T-cell (primary cell): Measurements from ENCODE around the gene TGFBR2. TPM values are rescaled to one million over a fixed set of nuclear protein-coding genes. Genes with fewer than 3 reads are reported as not detected.

Source experiments
- ATAC-seq, 4 experiments: fragments of 200-7000 bp in 3 of 4; fragments of 150-1000 bp in 1 of 4; cut with Tn5 transposase; replicated peaks in 1 of 4; 1 replicate in 3 of 4; 2 replicates in 1 of 4; pipeline ENCODE4 v1.10.0; 2021; ENCODE audit warnings: moderate library complexity in 3 of 4, mild to moderate bottlenecking in 2 of 4, moderate number of reproducible peaks in 1 of 4
- CTCF ChIA-PET, 2 donors: fragments of 300-600 bp; sonication (Branson Sonifier 250); formaldehyde crosslinking; loops; one replicate each; lab custom pipeline; 2022; ENCODE audit warnings: antibody characterized with exemption in 2 of 2; lab: Charles Lee
- POLR2A ChIA-PET, 2 donors: fragments of 300-600 bp; sonication (Branson Sonifier 250); formaldehyde crosslinking; loops; one replicate each; lab custom pipeline; 2022; ENCODE audit warnings: antibody characterized with exemption in 2 of 2; lab: Charles Lee
- DNase-seq, 35 experiments: peaks; one replicate each; pipeline versions ENCODE4 v3.0.0 to v3.0.0-alpha.2; 2013 to 2023
- H3K27ac ChIP-seq: one replicate; pipeline ENCODE4 v1.5.1; 2013; ENCODE audit warnings: low read length
- H3K27me3 ChIP-seq, 2 experiments: replicated peaks in 1 of 2; 1 replicate in 1 of 2; 2 replicates in 1 of 2; pipeline versions ENCODE4 v1.6.1 to v1.7.0; 2013; ENCODE audit warnings: low read length in 1 of 2, mixed read lengths in 1 of 2; ENCODE audit not compliant: control insufficient read depth in 2 of 2, insufficient read depth in 2 of 2; ENCODE audit errors: extremely low read depth in 1 of 2
- H3K36me3 ChIP-seq, 2 donors: 1 replicate in 1 of 2; 2 replicates in 1 of 2; pipeline versions ENCODE4 v1.6.1 to v1.7.0; 2013; ENCODE audit warnings: low read length in 1 of 2; ENCODE audit not compliant: control insufficient read depth in 2 of 2, insufficient read depth in 1 of 2; ENCODE audit errors: extremely low read depth in 1 of 2
- H3K4me1 ChIP-seq, 2 experiments: 1 replicate in 1 of 2; 2 replicates in 1 of 2; pipeline versions ENCODE4 v1.6.1 to v1.7.0; 2013; ENCODE audit warnings: low read length in 2 of 2, mixed read lengths in 1 of 2; ENCODE audit not compliant: insufficient read depth in 2 of 2, control insufficient read depth in 1 of 2; ENCODE audit errors: extremely low read depth in 1 of 2
- H3K4me3 ChIP-seq, 2 donors: 1 replicate in 1 of 2; 2 replicates in 1 of 2; pipeline versions ENCODE4 v1.5.1 to v1.7.0; 2013; ENCODE audit warnings: mild to moderate bottlenecking in 2 of 2, low read length in 1 of 2, moderate library complexity in 1 of 2; ENCODE audit not compliant: control insufficient read depth in 1 of 2; ENCODE audit errors: extremely low read depth in 1 of 2
- H3K9me3 ChIP-seq: 2 replicates; pipeline ENCODE4 v1.7.0; 2013
- H3K27ac Mint-ChIP-seq, 2 donors: one replicate each; pipeline ENCODE4 v1.8.0; 2020 to 2021; ENCODE audit warnings: mild to moderate bottlenecking in 2 of 2, mixed read lengths in 2 of 2
- H3K27me3 Mint-ChIP-seq, 2 donors: one replicate each; pipeline ENCODE4 v1.8.0; 2021 to 2022; ENCODE audit warnings: mixed read lengths in 2 of 2
- H3K36me3 Mint-ChIP-seq: one replicate; pipeline ENCODE4 v1.8.0; 2021; ENCODE audit warnings: mixed read lengths
- H3K4me1 Mint-ChIP-seq, 3 donors: one replicate each; pipeline ENCODE4 v1.8.0; 2020 to 2022; ENCODE audit warnings: mixed read lengths in 3 of 3, mild to moderate bottlenecking in 1 of 3
- H3K4me3 Mint-ChIP-seq, 3 donors: one replicate each; pipeline ENCODE4 v1.8.0; 2020 to 2022; ENCODE audit warnings: mild to moderate bottlenecking in 3 of 3, mixed read lengths in 3 of 3, moderate library complexity in 3 of 3
- H3K9me3 Mint-ChIP-seq, 3 donors: one replicate each; pipeline ENCODE4 v1.8.0; 2020 to 2022; ENCODE audit warnings: mixed read lengths in 3 of 3
- WGBS: methylation state at CpG from one replicate; pipeline ENCODE4 v1.1.5; 2013; ENCODE audit warnings: missing lambda C conversion rate; ENCODE audit not compliant: insufficient coverage; 5-methylcytosine and 5-hydroxymethylcytosine counted together
- total RNA-seq, 35 experiments: library from RNA in 6 of 35; stranded (reverse) in 6 of 35; fragments of 120-200 nt in 1 of 35; gene quantifications; one replicate each; pipeline versions ENCODE4 v1.2.1 to v1.2.4 and lab custom pipeline; 2013 to 2026

Gene TGFBR2
- total RNA-seq (100 to 1,000 TPM; 114 to 145 (median 127) TPM), total RNA-seq (lab: John Stamatoyannopoulos, UW) (184 to 660 (median 294) reads per million in 29 experiments)
- 116 TPM for total RNA-seq (2013)

DNA sequence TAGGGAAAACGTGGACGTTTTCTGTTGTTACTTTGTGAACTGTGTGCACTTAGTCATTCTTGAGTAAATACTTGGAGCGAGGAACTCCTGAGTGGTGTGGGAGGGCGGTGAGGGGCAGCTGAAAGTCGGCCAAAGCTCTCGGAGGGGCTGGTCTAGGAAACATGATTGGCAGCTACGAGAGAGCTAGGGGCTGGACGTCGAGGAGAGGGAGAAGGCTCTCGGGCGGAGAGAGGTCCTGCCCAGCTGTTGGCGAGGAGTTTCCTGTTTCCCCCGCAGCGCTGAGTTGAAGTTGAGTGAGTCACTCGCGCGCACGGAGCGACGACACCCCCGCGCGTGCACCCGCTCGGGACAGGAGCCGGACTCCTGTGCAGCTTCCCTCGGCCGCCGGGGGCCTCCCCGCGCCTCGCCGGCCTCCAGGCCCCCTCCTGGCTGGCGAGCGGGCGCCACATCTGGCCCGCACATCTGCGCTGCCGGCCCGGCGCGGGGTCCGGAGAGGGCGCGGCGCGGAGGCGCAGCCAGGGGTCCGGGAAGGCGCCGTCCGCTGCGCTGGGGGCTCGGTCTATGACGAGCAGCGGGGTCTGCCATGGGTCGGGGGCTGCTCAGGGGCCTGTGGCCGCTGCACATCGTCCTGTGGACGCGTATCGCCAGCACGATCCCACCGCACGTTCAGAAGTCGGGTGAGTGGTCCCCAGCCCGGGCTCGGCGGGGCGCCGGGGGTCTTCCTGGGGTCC is at the start of gene TGFBR2:
Gene TGFBR2 (plus strand): TSS at position 301 of the 731 bp plus-strand sequence. CDS start 283 bp downstream, at position 584.
- Histone ChIP-seq H3K9me3 (no peaks in the 10 kb centered on the region), H3K4me3 (peak within 1 kb of the TSS; percentile 90 to 97), H3K36me3 (no peaks in the 10 kb centered on the region), H3K27me3 (no peaks in the 10 kb centered on the region), H3K27ac (peak within 1 kb of the TSS; percentile 88), H3K4me1 (peaks cover 32 to 36% of the 10 kb centered on the region in 2 experiments)
- ChIA-PET POLR2A (interaction anchor here (0.6 to 1.2 kb wide), 4 partner anchors 10 to 112 kb away, joined by 3 to 6 read pairs (median 4); no protein-coding TSS in a partner anchor), CTCF (interaction anchor here (0.8 to 2.3 kb wide), 6 partner anchors 16 to 86 kb away, joined by 3 to 5 read pairs (median 3); no protein-coding TSS in a partner anchor)
- H3K27ac Mint-ChIP-seq = peak within 1 kb of the TSS; percentile 99 to 100
- peak; percentile 66 to 82 (median 81) for ATAC-seq
- peaks cover 56 to 69% (median 58%) of the 10 kb centered on the region in 3 donors for H3K4me1 Mint-ChIP-seq
- no peaks in the 10 kb centered on the region for H3K9me3 Mint-ChIP-seq
- peak within 1 kb of the TSS; percentile 96 to 99 (median 97) for H3K4me3 Mint-ChIP-seq
- H3K36me3 Mint-ChIP-seq = peaks cover 7% of the 10 kb centered on the region
- WGBS = 0% methylated on average over 70 of the region's 71 CpGs
- no peaks in the 10 kb centered on the region for H3K27me3 Mint-ChIP-seq
- peak; percentile 60 to 87 (median 76) for DNase-seq

DNA sequence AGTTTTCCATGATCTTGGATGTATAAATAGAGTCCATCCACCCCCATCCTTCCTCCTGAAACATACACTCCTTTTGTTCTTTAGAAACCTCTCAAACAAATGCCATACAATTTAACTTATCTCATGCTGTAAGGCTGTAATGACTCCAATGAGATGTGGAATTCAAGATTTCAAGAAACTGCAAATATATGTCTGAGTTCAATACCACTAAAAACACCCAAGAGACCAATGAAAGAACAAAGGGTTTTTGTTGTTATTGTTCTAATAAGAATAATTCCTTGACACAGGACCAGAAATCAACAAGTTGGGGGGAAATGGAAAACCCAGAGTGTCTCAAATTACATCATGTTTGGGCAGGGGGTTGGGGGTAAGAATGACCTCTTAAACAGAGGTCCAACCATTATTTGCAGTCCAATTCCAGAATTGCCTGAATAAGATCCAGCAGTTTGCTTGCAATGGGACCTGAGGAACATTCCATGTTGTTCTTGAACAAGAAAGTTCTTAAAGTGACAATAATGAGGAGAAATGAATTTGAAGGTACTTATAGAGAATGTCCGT is 48.6 kb upstream of the TGFBR2 start:
- H3K9me3 Mint-ChIP-seq = no peaks in the 10 kb centered on the region
- ChIA-PET POLR2A (no interaction called here), CTCF (no interaction called here)
- Histone ChIP-seq H3K27me3 (no peaks in the 10 kb centered on the region), H3K27ac (no peak overlapping the region), H3K4me3 (no peak overlapping the region), H3K36me3 (no peaks in the 10 kb centered on the region), H3K4me1 (no peaks in the 10 kb centered on the region), H3K9me3 (no peaks in the 10 kb centered on the region)
- WGBS = no CpG with 5 or more reads among the region's 1 CpG
- H3K36me3 Mint-ChIP-seq = no peaks in the 10 kb centered on the region
- no peaks in the 10 kb centered on the region for H3K4me1 Mint-ChIP-seq
- DNase-seq = no peak
- H3K27me3 Mint-ChIP-seq = no peaks in the 10 kb centered on the region
- ATAC-seq = no peak
- H3K4me3 Mint-ChIP-seq = no peak overlapping the region
- no peak overlapping the region for H3K27ac Mint-ChIP-seq

DNA sequence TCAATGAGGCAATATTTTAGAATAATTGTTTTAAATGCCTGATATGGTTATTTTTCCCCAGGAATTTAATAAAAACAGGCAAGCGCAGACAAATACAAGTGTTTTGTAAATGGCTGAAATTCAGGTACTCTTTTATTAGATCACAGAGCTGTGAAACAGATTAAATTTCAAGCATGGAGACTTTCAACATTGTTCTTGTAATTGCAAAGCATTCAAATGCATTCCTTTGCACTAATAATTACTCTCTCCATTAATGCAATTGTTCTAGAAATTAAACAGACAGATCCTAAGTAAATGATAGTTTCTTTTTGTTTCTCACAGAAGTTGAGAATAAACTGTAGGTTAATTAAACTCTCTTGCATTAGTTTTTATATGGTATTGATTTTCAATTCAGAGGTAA is 42.4 kb upstream of the TGFBR2 start:
- Histone ChIP-seq H3K36me3 (no peaks in the 10 kb centered on the region), H3K4me3 (no peak overlapping the region), H3K27ac (no peak overlapping the region), H3K27me3 (no peaks in the 10 kb centered on the region), H3K4me1 (no peaks in the 10 kb centered on the region), H3K9me3 (no peaks in the 10 kb centered on the region)
- Mint-ChIP-seq H3K4me1 (no peaks in the 10 kb centered on the region), H3K9me3 (no peaks in the 10 kb centered on the region), H3K4me3 (no peak overlapping the region), H3K36me3 (no peaks in the 10 kb centered on the region), H3K27ac (no peak overlapping the region), H3K27me3 (no peaks in the 10 kb centered on the region)
- POLR2A ChIA-PET = no interaction called here
- ATAC-seq = no peak
- CTCF ChIA-PET = no interaction called here
- no CpG with 5 or more reads among the region's 1 CpG for WGBS
- no peak for DNase-seq

- H3K4me1 Mint-ChIP-seq = no peaks in the 10 kb centered on the region
- H3K9me3 Mint-ChIP-seq = no peaks in the 10 kb centered on the region
- Histone ChIP-seq H3K27ac (no peak overlapping the region), H3K27me3 (no peaks in the 10 kb centered on the region), H3K4me1 (no peaks in the 10 kb centered on the region), H3K36me3 (no peaks in the 10 kb centered on the region), H3K9me3 (no peaks in the 10 kb centered on the region), H3K4me3 (no peak overlapping the region)
- WGBS = 86% methylated on average over 2 of the region's 8 CpGs
- H3K36me3 Mint-ChIP-seq = no peaks in the 10 kb centered on the region
- ChIA-PET CTCF (no interaction called here), POLR2A (no interaction called here)
- DNase-seq = no peak
- no peaks in the 10 kb centered on the region for H3K27me3 Mint-ChIP-seq
- ATAC-seq = no peak
- no peak overlapping the region for H3K27ac Mint-ChIP-seq
- no peak overlapping the region for H3K4me3 Mint-ChIP-seq
Observed at GRCh38 chr3:30567139-30567753, 39.2 kb upstream of the TGFBR2 start.

GRCh38 chr3:30576946-30577345 is 29.5 kb upstream of the TGFBR2 start:
- no peak overlapping the region for H3K27ac Mint-ChIP-seq
- H3K9me3 Mint-ChIP-seq = no peaks in the 10 kb centered on the region
- H3K27me3 Mint-ChIP-seq = no peaks in the 10 kb centered on the region
- no peak for DNase-seq
- Histone ChIP-seq H3K4me3 (no peak overlapping the region), H3K4me1 (peaks cover 0 to 2% of the 10 kb centered on the region in 2 experiments), H3K9me3 (no peaks in the 10 kb centered on the region), H3K27ac (no peak overlapping the region), H3K36me3 (no peaks in the 10 kb centered on the region), H3K27me3 (no peaks in the 10 kb centered on the region)
- peaks cover 0 to 9% (median 3%) of the 10 kb centered on the region in 3 donors for H3K4me1 Mint-ChIP-seq
- H3K36me3 Mint-ChIP-seq = no peaks in the 10 kb centered on the region
- no peak for ATAC-seq
- CTCF ChIA-PET = no interaction called here
- no CpG with 5 or more reads among the region's 4 CpGs for WGBS
- POLR2A ChIA-PET = no interaction called here
- no peak overlapping the region for H3K4me3 Mint-ChIP-seq

DNA sequence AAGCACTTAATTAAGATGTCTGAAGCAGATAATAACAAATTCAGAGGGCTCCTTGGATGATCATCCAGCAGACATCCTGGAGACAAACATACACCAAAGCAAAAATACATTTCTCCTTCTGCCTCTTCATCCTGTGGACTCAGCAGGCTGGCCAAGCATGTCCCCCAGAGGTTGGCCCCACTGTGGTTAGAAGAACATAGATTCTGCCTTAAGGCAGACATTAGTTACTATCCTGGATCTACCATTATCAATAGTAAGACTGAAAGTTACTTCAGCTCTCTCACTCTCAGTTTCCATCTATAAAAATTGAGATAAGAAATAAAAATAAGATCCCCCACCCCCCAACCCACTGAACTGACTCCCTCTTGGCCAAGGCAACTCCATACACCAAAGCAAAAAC is 28.6 kb upstream of the TGFBR2 start:
- DNase-seq (no peak), ATAC-seq (no peak)
- Histone ChIP-seq H3K27ac (no peak overlapping the region), H3K4me3 (no peak overlapping the region), H3K27me3 (no peaks in the 10 kb centered on the region), H3K9me3 (no peaks in the 10 kb centered on the region), H3K4me1 (peaks cover 0 to 2% of the 10 kb centered on the region in 2 experiments), H3K36me3 (no peaks in the 10 kb centered on the region)
- H3K27ac Mint-ChIP-seq = no peak overlapping the region
- CTCF ChIA-PET = no interaction called here
- H3K4me3 Mint-ChIP-seq = no peak overlapping the region
- POLR2A ChIA-PET = no interaction called here
- peaks cover 0 to 9% (median 3%) of the 10 kb centered on the region in 3 donors for H3K4me1 Mint-ChIP-seq
- H3K9me3 Mint-ChIP-seq = no peaks in the 10 kb centered on the region
- no peaks in the 10 kb centered on the region for H3K36me3 Mint-ChIP-seq
- H3K27me3 Mint-ChIP-seq = no peaks in the 10 kb centered on the region
